Transverse colon (tissue), 4 donors: Measurements from ENCODE around the gene GSX2. TPM values are rescaled to one million over a fixed set of nuclear protein-coding genes. Genes with fewer than 3 reads are reported as not detected.

Source experiments
- DNase-seq: peaks from one replicate; pipeline ENCODE4 v3.0.0-alpha.2; 2019
- H3K27ac ChIP-seq, 4 donors: fragments of 200-600 bp; sonication (generic); 2 replicates each; pipeline ENCODE4 v1.5.1; 2016 to 2018; ENCODE audit warnings: inconsistent platforms in 4 of 4
- H3K27me3 ChIP-seq: fragments of 200-600 bp; sonication (generic); 2 replicates; pipeline ENCODE4 v1.5.1; 2017; ENCODE audit warnings: inconsistent platforms
- H3K36me3 ChIP-seq, 4 donors: fragments of 200-600 bp; sonication (generic); 2 replicates each; pipeline ENCODE4 v1.5.1; 2017 to 2019; ENCODE audit warnings: inconsistent platforms in 4 of 4
- H3K4me1 ChIP-seq, 4 donors: fragments of 200-600 bp; sonication (generic); 2 replicates each; pipeline ENCODE4 v1.5.1; 2017 to 2020; ENCODE audit warnings: inconsistent platforms in 4 of 4
- H3K4me3 ChIP-seq, 4 donors: fragments of 200-600 bp; sonication (generic); 1 replicate in 1 of 4; 2 replicates in 3 of 4; pipeline versions ENCODE4 v1.5.1 to v1.6.1; 2017 to 2019; ENCODE audit warnings: inconsistent platforms in 4 of 4
- H3K9me3 ChIP-seq, 2 donors: fragments of 200-600 bp; sonication (generic); 2 replicates each; pipeline ENCODE4 v1.5.1; 2017 to 2019; ENCODE audit warnings: inconsistent platforms in 2 of 2
- CTCF ChIP-seq, 5 experiments: fragments of 200-600 bp in 3 of 5; fragments of 450-650 bp in 2 of 5; sonication (generic) in 3 of 5; IDR thresholded peaks; 1 replicate in 2 of 5; 2 replicates in 3 of 5; pipeline ENCODE4 v1.5.1; 2016 to 2017; ENCODE audit warnings: antibody characterized with exemption in 5 of 5, inconsistent platforms in 3 of 5, mild to moderate bottlenecking in 2 of 5, moderate library complexity in 1 of 5
- EP300 ChIP-seq: sonication (generic); formaldehyde crosslinking; IDR thresholded peaks from one replicate; pipeline ENCODE4 v1.6.1; 2017; ENCODE audit warnings: antibody characterized with exemption, low read depth
- POLR2A ChIP-seq: fragments of 450-650 bp; IDR thresholded peaks from one replicate; pipeline ENCODE4 v1.6.1; 2016; ENCODE audit warnings: antibody characterized with exemption, mild to moderate bottlenecking, moderate library complexity
- POLR2AphosphoS5 ChIP-seq, 3 donors: sonication (generic); formaldehyde crosslinking; IDR thresholded peaks; one replicate each; pipeline ENCODE4 v1.6.1; 2016; ENCODE audit warnings: antibody characterized with exemption in 3 of 3
- WGBS, 2 donors: methylation state at CpG; one replicate each; pipeline ENCODE4 v1.1.5; 2018; ENCODE audit warnings: low coverage in 1 of 2; 5-methylcytosine and 5-hydroxymethylcytosine counted together
- in situ Hi-C, 4 donors: fragments of 200-750 bp; cut with MboI; loops; one replicate each; pipeline versions ENCODE4 v1.15.0 to v1.15.1; 2017; ENCODE audit warnings: low sequenced_read_pairs in 3 of 4, low pct_ligation_motif_present in 1 of 4, low pct_unique_long_range_greater_than_20kb in 1 of 4
- intact Hi-C: fragments of 100-400 bp; cut with DNase I; formaldehyde crosslinking; loops from one replicate; pipeline ENCODE4 v1.15.1; 2023; ENCODE audit warnings: low total_unique reads
- total RNA-seq, 4 donors: library from RNA; depleted of rRNA; stranded (reverse); fragments of >200 nt; gene quantifications; one replicate each; pipeline ENCODE4 v1.1.0, GENCODE V29; 2016

The GSX2 gene
- total RNA-seq, 4 donors from 2014 or later = not detected

GRCh38 chr4:54066088-54066415 is 33.9 kb upstream of the GSX2 start:
- H3K27ac ChIP-seq = peak overlapping the region; percentile 95 to 98 (median 97)
- DNase-seq = no peak
- 67 to 92% methylated on average over 1 to 2 of the region's 2 CpGs for WGBS, 2 donors
- H3K36me3 ChIP-seq = no peaks in the 10 kb centered on the region
- intact Hi-C loops (loop anchor here (10.0 kb wide), 1 partner anchor 159 kb away; the partner anchor contains the start of gene PDGFRA), in situ Hi-C loops (loop anchor here in 2 of 4 donors (25.0 kb wide), 1 partner anchor 704 kb away; the partner anchor contains the start of gene SCFD2 (in 2 of the 2))
- H3K4me1 ChIP-seq = peaks cover 14 to 40% (median 27%) of the 10 kb centered on the region in 4 donors
- no peak for TF ChIP-seq POLR2AphosphoS5 (IDR thresholded peaks at IDR 0.05)
- no peak for TF ChIP-seq EP300
- TF ChIP-seq CTCF (IDR thresholded peaks at IDR 0.05) = no peak
- TF ChIP-seq POLR2A = no peak
- H3K9me3 ChIP-seq = no peaks in the 10 kb centered on the region
- H3K4me3 ChIP-seq = no peak overlapping the region
- no peaks in the 10 kb centered on the region for H3K27me3 ChIP-seq

GRCh38 chr4:54066718-54067129 is 33.2 kb upstream of the GSX2 start:
- H3K4me1 ChIP-seq = peaks cover 9 to 33% (median 22%) of the 10 kb centered on the region in 4 donors
- intact Hi-C loops (loop anchor here (10.0 kb wide), 1 partner anchor 158 kb away; the partner anchor contains the start of gene PDGFRA), in situ Hi-C loops (loop anchor here in 2 of 4 donors (25.0 kb wide), 1 partner anchor 704 kb away; the partner anchor contains the start of gene SCFD2 (in 2 of the 2))
- H3K9me3 ChIP-seq = no peaks in the 10 kb centered on the region
- TF ChIP-seq CTCF (IDR thresholded peaks at IDR 0.05) (no peak), POLR2AphosphoS5 (IDR thresholded peaks at IDR 0.05) (no peak), POLR2A (no peak), EP300 (no peak)
- no peak overlapping the region for H3K4me3 ChIP-seq
- no peak for DNase-seq
- no peaks in the 10 kb centered on the region for H3K36me3 ChIP-seq
- no peaks in the 10 kb centered on the region for H3K27me3 ChIP-seq
- peak overlapping the region; percentile 95 to 98 (median 97) for H3K27ac ChIP-seq
- WGBS, 2 donors = 13 to 48% methylated on average over 1 to 2 of the region's 2 CpGs

DNA sequence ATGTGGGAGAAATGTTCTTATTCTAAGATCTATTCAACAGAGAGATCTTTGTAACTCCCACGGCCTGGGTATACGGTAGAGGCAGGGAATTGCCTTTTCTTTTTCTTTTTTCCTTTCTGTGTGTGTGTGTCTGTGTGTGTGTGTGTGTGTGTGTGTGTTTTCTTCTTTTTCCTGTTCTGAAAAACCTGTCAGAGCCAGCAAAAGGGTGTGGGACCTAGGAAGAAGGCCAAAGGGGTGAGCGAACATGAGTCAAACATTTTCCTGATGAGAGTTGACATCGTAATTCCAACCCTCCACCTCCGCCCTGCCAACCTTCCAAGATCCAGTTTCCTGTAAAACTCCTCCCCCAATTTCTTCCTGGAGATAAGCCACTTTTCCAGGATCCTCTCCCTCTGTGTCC is 32.8 kb upstream of the GSX2 start:
- Histone ChIP-seq H3K4me3 (no peak overlapping the region), H3K27ac (peak overlapping the region; percentile 95 to 98 (median 97)), H3K36me3 (no peaks in the 10 kb centered on the region), H3K27me3 (no peaks in the 10 kb centered on the region), H3K4me1 (peaks cover 5 to 28% (median 18%) of the 10 kb centered on the region in 4 donors), H3K9me3 (no peaks in the 10 kb centered on the region)
- DNase-seq = peak; percentile 71
- in situ Hi-C loops = loop anchor here in 2 of 4 donors (25.0 kb wide), 1 partner anchor 705 kb away; the partner anchor contains the start of gene SCFD2 (in 2 of the 2)
- no peak for TF ChIP-seq POLR2A
- TF ChIP-seq POLR2AphosphoS5 (IDR thresholded peaks at IDR 0.05) = peak in 1 of 3 donors; percentile 8
- WGBS, 2 donors = 36 to 43% methylated on average over 4 to 5 of the region's 5 CpGs
- intact Hi-C loops = loop anchor here (10.0 kb wide), 1 partner anchor 158 kb away; the partner anchor contains the start of gene PDGFRA

DNA sequence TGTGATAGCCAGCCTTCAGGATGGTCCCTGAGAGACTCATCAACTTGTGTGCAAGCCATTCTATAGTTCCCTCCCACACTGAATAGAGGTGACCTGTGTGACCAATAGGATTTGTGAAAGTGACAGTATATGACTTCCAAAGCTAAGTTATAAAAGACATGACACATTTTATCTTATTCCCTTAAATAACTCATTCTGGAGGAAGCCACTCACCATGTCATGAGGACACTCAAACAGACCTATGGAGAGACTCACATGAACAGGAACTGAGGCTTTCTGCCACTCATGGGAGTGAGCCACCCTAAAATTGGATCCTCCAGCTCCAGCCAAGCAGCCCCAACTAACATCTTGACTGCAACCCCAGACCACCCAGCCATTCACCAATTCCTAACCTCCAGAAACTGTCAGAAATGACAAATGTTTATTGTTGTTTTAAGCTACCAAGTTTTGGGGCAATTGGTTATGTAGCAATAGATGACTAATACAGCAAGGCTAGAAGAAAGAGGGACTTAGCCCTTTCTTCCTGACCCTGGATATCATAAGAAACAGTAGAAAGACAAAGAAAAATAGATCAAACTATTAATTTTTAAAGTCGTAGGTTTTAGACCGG is 26.6 kb upstream of the GSX2 start:
- in situ Hi-C loops = loop anchor here in 2 of 4 donors (25.0 kb wide), 1 partner anchor 711 kb away; the partner anchor contains the start of gene SCFD2 (in 2 of the 2)
- intact Hi-C loops = no loop called here

More for the DNA sequence above, 26.6 kb upstream of the GSX2 start:
- Histone ChIP-seq H3K27me3 (peaks cover 8% of the 10 kb centered on the region), H3K4me3 (no peak overlapping the region), H3K36me3 (no peaks in the 10 kb centered on the region), H3K4me1 (no peaks in the 10 kb centered on the region), H3K9me3 (no peaks in the 10 kb centered on the region), H3K27ac (no peak overlapping the region)
- 98% methylated on average over 2 of the region's 2 CpGs; no CpG with 5 or more reads in 1 of the 2 donors for WGBS, 2 donors
- TF ChIP-seq POLR2AphosphoS5 (IDR thresholded peaks at IDR 0.05) (no peak), CTCF (IDR thresholded peaks at IDR 0.05) (no peak), POLR2A (no peak), EP300 (no peak)
- no peak for DNase-seq
